Omental fat pad (tissue), 4 donors: ENCODE data around the gene FAR2. TPM values are rescaled to one million over a fixed set of nuclear protein-coding genes. Genes with fewer than 3 reads are reported as not detected.
"Not testable (repeated sequence)": the region's sequence is repeated elsewhere in the genome, so short reads cannot be mapped to it uniquely, and the experiment has no call there.

Experiments used
- ATAC-seq: fragments of 150-250 bp; one replicate; pipeline ENCODE4 v1.9.1; 2016; ENCODE audit warnings: mild to moderate bottlenecking, moderate library complexity; ENCODE audit not compliant: low FRiP score
- DNase-seq: peaks from one replicate; pipeline ENCODE4 v3.0.0-alpha.2; 2019; ENCODE audit warnings: low spot score
- total RNA-seq, 4 donors: library from RNA; depleted of rRNA; stranded (reverse); fragments of >200 nt; gene quantifications; one replicate each; pipeline ENCODE4 v1.1.0, GENCODE V29; 2016
- TF ChIP-seq, protein P1 (sequence below), 3 donors: fragments of 450-650 bp; IDR thresholded peaks; one replicate each; pipeline ENCODE4 v1.5.1; 2016 to 2017; ENCODE audit warnings: antibody characterized with exemption in 3 of 3, mild to moderate bottlenecking in 3 of 3, moderate library complexity in 2 of 3

FAR2 gene
- total RNA-seq, 4 donors from 2014 or later: 4.5 to 25.4 (median 18.7) TPM

DNA sequence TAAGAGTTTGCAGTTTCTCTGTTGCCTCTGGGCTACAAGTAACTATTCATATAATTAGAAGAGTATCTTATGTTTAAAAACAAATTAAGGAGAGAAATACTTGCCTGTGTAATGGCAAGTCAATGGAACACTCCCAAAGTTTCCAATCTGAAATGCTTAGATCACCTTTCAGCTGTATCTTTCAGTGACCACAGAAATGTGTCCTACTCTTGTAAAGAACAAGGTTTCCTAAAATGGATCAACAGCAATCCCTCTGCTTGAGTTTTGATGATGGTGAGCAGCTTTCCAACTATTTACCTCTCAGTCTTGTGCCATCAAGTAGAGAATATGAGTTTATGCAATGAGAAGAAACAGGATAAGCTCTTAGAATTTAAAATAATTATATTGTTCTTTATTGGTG lies 139.0 kb downstream of the FAR2 start:
- no peak for DNase-seq

DNA sequence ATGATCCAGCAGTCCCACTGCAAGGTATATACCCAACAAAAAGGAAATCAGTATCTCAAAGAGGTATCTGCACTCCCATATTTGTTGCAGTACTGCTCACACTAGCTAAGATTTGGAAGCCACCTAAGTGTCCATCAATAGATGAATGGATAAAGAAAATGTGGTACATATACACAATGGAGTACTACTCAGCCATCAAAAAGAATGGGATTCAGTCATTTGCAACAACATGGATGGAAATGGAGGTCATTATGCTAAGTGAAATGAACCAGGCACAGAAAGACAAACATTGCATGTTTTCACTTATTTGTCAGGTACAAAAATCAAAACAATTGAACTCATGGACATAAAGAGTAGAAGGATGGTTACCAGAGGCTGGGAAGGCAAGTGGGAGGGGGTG lies 141.4 kb downstream of the FAR2 start:
- ATAC-seq, DNase-seq: not testable (repeated sequence)

More for the DNA sequence above, 139.0 kb downstream of the FAR2 start:
- no peak for ATAC-seq
- TF ChIP-seq, protein P1, sequence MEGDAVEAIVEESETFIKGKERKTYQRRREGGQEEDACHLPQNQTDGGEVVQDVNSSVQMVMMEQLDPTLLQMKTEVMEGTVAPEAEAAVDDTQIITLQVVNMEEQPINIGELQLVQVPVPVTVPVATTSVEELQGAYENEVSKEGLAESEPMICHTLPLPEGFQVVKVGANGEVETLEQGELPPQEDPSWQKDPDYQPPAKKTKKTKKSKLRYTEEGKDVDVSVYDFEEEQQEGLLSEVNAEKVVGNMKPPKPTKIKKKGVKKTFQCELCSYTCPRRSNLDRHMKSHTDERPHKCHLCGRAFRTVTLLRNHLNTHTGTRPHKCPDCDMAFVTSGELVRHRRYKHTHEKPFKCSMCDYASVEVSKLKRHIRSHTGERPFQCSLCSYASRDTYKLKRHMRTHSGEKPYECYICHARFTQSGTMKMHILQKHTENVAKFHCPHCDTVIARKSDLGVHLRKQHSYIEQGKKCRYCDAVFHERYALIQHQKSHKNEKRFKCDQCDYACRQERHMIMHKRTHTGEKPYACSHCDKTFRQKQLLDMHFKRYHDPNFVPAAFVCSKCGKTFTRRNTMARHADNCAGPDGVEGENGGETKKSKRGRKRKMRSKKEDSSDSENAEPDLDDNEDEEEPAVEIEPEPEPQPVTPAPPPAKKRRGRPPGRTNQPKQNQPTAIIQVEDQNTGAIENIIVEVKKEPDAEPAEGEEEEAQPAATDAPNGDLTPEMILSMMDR (IDR thresholded peaks at IDR 0.05): no peak

DNA sequence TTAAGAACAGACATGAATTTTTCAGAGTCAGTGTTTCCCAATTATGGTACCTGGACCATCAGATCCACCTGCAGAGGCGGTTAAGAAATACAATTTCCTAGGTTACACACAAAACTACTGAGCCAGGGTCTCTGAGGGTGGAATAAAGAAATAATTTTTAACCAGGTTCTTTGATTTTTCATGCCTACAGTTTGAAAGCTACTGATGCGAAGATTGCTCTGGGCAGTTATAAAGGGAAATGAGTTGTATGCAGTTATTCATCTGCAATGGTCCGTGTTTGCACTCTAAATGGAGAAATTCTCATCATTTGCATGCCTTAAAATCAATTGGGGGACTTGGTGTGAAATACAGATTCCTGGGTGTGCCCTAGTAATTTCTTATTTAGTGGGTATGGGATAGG lies 142.1 kb downstream of the FAR2 start:
- TF ChIP-seq, protein P1 (IDR thresholded peaks at IDR 0.05): no peak
- DNase-seq (no peak), ATAC-seq (no peak)

DNA sequence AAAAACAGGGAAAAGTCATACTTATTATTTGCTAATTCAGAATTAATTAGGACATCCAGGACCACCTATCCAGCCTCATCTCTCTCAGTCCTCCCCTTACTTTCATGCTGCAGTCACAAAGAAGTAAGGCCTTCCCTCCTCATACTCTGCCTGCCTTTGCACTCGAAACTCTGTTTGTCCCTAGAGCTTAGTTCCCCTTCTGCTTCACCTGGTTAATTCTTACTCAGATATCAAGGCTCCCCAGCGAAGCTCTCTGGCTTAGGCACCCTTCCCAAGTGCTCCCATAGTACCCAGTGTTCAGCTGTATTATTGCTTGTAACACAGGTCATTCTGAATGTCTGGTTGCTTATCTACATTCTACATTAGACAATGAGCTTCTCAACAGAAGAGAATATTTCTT lies 150.6 kb downstream of the FAR2 start:
- DNase-seq (no peak), ATAC-seq (no peak)
- TF ChIP-seq, protein P1 (IDR thresholded peaks at IDR 0.05): no peak

GRCh38 chr12:29301114-29301513 lies 152.0 kb downstream of the FAR2 start:
- no peak for DNase-seq
- TF ChIP-seq, protein P1 (IDR thresholded peaks at IDR 0.05): no peak
- no peak for ATAC-seq

GRCh38 chr12:29304388-29304787 lies 155.3 kb downstream of the FAR2 start:
- DNase-seq (no peak), ATAC-seq (no peak)
- TF ChIP-seq, protein P1 (IDR thresholded peaks at IDR 0.05): no peak

GRCh38 chr12:29306266-29306665 lies 157.2 kb downstream of the FAR2 start:
- DNase-seq: no peak
- TF ChIP-seq, protein P1 (IDR thresholded peaks at IDR 0.05): no peak
- no peak for ATAC-seq

DNA sequence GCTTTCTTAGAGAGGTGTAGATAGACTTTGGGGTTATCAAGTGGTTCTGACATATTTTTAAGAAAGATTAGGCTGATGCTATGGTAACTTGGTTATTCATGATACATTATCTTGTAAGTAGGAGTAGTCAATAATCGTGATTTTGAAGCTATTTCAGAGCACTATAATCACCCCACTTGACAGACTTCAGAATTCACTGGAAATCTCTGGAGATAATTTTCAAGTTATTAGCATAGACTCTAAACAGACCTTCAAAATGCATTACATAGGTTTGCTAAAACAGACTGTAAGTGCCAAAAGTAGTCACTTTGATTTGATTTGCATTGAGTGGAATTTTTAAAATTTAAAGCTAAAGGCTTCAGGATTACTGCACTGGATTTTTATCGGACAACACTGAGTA lies 157.6 kb downstream of the FAR2 start:
- ATAC-seq: no peak
- TF ChIP-seq, protein P1 (IDR thresholded peaks at IDR 0.05): no peak

More for the DNA sequence above, 157.6 kb downstream of the FAR2 start:
- DNase-seq: no peak
